ENCODE data around the gene SNAP23.

- TF ChIP-seq, protein P1, sequence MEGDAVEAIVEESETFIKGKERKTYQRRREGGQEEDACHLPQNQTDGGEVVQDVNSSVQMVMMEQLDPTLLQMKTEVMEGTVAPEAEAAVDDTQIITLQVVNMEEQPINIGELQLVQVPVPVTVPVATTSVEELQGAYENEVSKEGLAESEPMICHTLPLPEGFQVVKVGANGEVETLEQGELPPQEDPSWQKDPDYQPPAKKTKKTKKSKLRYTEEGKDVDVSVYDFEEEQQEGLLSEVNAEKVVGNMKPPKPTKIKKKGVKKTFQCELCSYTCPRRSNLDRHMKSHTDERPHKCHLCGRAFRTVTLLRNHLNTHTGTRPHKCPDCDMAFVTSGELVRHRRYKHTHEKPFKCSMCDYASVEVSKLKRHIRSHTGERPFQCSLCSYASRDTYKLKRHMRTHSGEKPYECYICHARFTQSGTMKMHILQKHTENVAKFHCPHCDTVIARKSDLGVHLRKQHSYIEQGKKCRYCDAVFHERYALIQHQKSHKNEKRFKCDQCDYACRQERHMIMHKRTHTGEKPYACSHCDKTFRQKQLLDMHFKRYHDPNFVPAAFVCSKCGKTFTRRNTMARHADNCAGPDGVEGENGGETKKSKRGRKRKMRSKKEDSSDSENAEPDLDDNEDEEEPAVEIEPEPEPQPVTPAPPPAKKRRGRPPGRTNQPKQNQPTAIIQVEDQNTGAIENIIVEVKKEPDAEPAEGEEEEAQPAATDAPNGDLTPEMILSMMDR (conservative IDR thresholded peaks at IDR 0.05; ENCODE audit: low read length): no peak
- TF ChIP-seq EZH2phosphoT487 (IDR thresholded peaks at IDR 0.05; ENCODE audit: borderline replicate concordance, low read depth, low read length): no peak
Measured at GRCh38 chr15:42465520-42466259, 29.7 kb upstream of the SNAP23 start.

Measured in OCI-LY7 (cell line).